Stimulated activated CD4-positive, alpha-beta T cell treated with anti-CD3 and anti-CD28 coated beads, Interleukin-4, amount 100 ng/mL, for 48 hours (primary cell): ENCODE measurements around the gene ATP13A4.

Experiments used
- DNase-seq, 2 donors: peaks; one replicate each; pipeline ENCODE4 v3.0.0-alpha.2; 2020; ENCODE audit warnings: low read depth in 2 of 2

The ATP13A4 gene

DNA sequence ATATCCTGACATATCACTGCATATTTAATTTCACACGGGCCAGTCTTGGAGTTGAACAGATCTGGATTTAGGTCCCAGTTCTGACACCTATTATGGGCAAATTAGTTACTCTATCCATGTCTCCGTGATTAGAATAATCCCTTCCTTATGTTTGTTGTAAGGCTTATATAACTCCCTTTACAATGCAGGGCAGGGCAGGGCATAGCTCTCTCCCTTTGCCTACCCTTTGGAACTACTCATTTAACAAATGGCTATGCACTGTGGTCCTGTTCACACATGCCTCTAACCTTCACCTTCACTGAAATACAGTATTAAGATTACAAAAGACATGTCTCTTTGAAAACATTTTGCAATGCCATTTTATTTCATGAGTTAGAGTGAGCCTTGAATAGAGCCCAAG lies 151.4 kb downstream of the ATP13A4 start:
- no peak for DNase-seq

DNA sequence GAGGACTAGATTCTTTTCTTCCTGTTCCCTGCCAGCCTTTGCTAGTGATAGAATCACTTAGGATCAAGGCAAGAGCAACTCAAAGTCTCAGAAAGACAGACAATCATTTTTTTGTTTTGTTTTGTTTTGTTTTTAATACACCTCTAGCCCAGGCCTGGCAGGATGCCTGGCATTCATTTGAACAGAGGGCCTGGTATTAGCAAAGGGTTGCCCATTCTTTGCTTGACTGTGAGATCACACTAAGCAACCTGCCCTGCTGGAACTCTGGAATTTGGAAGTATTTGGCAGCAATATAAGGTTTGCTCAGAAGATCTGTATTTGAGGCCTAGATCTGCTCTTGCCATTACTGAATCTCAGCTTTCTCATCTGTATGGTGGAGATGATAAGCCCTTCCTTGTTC lies 154.4 kb downstream of the ATP13A4 start:
- DNase-seq = no peak

DNA sequence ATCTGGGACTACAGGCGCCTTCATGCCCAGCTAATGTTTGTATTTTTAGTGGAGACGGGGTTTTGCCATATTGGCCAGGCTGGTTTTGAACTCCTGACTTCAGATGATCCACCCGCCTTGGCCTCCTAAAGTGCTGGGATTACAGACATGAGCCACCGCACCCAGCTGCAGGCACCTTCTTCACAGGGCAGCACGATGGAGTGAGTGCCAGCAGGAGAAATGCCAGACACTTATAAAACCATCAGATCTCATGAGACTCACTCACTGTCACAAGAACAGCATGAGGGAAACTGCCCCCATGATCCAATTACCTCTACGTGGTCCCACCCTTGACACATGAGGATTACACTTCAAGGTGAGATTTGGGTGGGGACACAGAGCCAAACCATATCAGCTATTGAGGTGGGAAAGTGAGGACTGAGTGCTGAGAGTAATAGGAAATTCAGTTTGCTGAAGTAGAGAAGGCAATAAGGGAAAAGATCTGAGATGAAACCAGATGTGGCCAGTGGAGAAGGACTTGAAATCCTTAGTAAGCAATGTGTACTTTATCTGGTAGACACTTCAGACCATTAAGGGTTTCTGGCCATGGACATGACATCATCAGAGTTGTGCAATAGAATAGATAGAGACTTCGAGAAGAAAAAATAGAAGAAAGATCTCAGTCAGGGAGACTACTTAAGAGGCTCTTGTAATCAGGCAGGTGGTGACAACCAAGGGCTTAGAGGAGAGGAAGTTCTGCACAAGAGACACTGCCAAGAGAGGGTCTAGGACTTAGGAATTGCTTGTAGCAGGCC lies 158.0 kb downstream of the ATP13A4 start:
- DNase-seq = no peak

DNA sequence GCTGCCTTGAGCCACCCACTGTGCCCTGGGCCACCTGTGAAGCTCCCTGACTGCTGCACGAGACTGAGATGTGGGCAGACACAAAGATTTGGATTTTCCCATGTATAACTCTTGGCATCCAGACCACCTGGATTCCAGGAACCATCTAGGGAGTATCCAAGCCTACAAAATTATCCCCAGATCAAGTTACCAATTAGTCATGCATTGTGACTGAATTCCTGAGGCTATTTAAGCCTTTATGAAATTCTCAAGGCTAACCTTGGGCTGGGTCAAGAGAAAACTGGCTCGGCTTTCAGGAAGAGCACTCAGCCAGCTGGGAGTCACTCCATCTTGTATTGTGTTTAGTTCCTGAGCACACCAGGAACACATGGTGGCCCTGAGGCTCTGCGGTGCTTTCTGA lies 162.8 kb downstream of the ATP13A4 start:
- DNase-seq = no peak

- DNase-seq = no peak
These were observed 165.4 kb downstream of the ATP13A4 start for GRCh38 chr3:193389335-193389734.

- DNase-seq = no peak
These were observed 166.3 kb downstream of the ATP13A4 start for GRCh38 chr3:193388361-193388760.

DNA sequence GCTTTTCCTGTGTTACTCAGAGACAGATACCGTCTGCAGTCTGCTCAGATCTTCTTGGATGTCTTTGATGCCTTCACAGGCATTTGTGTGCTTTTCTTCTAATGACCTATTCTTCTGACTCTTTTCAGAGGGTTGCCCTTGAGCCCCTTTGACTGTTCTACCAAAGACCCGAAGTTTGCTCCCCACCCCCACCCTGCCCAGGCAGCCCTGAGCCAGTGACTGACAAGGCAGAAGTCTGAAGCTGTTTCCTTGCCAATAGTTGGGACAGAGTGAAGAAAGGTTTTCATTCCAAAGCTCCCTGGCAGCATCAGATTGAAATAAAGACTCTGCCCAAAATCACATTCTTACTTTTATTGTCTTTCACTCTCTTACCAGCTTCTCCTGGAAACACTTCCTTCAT lies 167.1 kb downstream of the ATP13A4 start:
- DNase-seq = no peak

DNA sequence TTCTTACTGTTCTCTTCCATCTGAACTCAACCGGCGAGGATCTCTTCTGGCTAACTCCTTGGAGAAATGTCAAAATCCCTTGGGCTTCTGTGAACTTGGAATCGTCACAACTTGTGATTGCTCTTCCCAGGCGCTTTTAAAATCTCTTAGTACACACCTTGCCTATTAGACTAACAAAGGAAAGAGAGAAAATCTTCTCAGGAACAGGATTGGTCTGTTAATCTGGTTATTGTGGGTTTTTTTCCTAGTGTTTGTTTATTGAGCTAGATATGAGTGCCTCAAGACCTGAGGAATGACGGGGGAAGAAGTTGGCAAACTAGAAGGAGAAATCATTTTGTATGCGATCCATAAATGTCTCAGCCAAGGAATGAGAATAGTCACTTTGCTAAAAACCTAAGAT lies 176.0 kb downstream of the ATP13A4 start, which contains the start of gene ATP13A5:
Gene ATP13A5, minus strand, starts transcription at position 48 of the 400 bp plus-strand sequence. Its CDS starts 28 bp downstream, at position 20.
- no peak for DNase-seq

- no peak for DNase-seq
These were observed 177.1 kb downstream of the ATP13A4 start for GRCh38 chr3:193377591-193377990.

DNA sequence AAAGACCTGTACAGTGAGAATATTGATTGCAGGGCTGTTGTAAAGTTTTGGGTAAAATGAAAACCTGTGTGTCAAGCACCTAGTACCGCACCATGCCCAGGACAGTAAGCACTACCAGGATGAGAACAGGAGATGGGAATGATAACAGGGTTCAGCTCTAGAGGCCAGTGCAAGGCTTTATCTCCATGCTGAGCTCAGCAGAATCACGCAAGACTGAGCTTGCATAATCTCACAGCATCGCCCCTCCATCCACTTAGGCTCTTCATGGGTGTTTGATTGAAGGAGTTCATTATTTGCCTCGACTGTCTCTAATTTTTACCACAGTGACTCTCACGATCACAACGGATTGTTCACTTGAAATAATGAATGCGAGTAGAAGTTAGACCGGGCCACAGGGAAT lies 179.1 kb downstream of the ATP13A4 start:
- DNase-seq = no peak

DNA sequence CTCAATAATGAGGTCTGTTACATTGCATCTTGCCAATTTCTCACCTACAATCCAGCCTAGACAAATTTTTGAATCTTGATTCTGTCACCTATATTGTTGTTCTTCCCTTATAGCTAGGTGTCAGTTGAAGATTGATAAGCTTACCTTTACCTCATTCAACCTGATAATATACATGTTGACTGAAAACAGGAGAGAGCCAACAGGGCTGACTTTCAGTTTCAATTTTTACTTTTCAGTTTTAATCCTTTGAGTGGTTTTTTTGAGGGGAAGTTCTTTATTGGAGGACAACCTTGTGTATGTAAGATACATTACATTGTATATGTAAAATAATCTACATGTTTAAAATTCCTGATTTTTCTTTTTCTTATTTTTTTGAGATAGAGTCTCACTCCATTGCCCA lies 181.9 kb downstream of the ATP13A4 start:
- no peak for DNase-seq

DNA sequence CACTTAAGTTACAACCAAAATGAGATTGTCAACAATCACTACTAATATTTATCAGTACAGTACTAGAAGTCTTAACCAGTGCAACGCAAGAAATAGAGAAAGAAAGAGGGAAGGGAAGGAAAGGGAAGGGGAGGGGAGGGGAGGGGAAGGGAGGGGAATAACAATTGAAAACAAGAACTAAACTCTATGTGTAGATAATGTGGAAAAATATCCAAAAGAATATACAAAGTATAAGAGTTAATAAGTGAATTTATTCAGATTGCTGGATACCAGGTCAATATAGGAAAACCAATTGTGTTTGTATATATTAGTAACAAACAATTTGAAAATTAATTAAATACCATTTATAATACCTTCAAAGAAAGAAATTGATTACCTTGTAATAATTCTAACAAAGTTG lies 186.8 kb downstream of the ATP13A4 start:
- no peak for DNase-seq

GRCh38 chr3:193357291-193357690 lies 197.4 kb downstream of the ATP13A4 start:
- no peak for DNase-seq

DNA sequence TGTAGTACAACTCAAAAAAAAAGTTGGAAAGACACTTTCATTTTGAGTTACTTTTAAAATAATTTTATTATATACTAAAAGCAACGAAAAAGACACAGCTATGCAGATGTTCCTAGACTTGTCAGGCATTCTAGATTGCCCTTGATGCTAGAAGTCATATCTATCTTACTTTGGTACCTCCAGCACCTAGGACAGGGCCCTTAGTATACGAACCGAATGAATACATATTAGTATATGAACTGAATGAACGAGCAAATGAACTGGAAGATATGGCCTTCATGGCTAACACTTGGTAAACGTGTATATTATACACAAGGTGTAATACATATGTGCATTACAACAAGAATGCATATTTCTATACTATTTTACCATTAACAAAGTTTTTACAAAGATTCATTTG lies 200.3 kb downstream of the ATP13A4 start:
- DNase-seq = no peak
